Activated effector memory CD4-positive, alpha-beta T cell treated with anti-CD3 and anti-CD28 coated beads, Interleukin-2, amount 50 U/mL, for 16 hours (primary cell): Measurements from ENCODE around the gene HOXB7.
A peak's percentile ranks its signal among the peaks of the same experiment; 100 is the strongest.

Source experiments
- DNase-seq: peaks from one replicate; pipeline ENCODE4 v3.0.0-alpha.2; 2020

HOXB7 gene

DNA sequence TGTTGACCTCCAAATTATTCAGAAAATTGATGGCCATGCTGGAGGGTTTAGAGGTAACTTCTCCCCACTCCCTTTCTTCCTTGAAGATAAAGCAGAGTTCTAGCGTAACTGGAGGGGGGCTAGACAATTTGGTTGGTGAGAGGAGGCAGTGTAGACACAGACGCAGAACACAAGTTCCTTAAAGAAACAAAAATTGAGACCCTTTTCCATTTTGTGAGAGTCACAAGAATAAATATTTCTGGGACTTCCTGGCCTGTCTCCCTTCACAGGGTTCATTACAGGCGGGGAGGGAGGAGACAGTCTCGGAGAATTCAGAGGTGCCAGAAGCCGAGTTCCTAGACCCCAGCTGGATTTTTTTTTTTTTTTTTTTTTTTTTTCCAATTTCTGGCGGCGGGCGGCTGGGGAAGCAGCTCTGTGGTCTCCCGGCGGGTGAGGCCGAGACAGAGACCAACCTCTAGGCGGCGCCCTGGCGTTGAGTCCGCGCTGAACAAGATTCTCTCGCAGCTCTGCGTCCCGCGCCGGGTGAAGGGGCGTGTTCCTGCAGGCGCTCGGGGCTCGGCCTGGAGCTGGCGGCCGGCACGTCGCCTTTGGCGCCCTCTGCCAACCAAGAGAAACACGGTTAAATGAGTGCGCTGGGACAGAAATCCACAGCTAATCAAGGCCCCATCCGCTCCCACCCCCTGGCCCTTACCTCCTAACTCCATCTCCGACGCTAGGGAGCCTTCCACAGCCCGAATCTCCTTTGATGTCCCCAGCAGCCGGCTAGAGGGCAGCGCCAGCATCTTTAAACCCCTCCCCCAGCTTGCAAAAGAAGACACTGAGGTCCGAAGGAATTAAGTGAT, 25.6 kb upstream of the HOXB7 start:
- DNase-seq, result peak; percentile 88

DNA sequence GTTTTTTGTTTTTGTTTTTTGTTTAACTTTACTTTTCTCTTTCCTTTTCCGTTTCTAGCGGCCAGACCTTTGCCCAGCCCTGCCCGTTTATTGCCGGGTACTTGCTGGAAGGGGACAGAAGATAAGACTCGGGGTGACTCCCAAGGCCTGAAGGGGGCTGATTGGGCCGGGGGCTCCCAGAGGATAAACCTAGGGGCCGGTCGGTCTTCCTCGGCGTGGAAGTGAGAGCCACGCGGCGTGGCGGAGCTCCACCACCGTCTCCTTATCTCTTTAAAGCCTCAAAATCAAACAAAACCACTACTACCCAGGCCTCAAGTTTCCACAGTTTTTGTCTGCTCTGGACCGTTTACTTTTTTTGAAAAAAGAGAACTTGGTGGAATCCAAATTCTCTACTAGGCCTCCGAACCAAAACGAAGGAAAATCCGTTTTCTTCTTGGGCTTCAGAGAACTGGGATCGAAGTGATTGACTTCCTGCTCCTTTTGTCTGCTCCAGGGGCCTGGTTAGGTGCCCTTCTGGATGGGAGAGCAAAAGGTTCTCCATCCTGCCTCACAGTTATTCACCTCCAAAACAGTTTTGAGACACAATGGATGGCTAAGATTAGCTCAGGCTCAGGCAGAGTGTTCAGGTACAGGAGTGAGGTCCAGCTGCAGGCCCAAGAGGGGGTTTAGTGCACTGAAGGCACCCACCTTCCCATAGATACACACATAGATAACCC, 23.8 kb upstream of the HOXB7 start:
- DNase-seq, result peak; percentile 57

DNA sequence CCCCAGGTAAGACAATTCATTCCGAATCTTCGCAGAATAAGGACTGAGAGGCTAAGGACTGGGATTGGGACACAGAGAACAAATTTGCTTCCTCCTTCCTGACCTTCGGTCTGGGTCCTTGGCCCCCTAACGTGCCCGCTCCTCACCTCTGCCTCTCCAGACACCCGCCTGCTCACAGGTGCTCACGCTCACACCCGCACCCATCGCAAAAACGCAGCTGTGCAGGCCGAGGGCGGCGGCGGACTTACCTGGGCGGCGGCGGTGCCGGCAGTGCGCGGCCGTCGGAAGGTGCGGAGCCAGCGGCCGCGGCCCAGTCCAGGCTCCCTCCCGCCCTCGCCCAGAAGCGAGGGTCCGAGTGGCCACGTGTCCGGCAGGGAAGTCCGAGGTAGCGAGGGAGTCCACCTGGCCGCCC, 22.5 kb upstream of the HOXB7 start:
- peak; percentile 41 for DNase-seq

DNA sequence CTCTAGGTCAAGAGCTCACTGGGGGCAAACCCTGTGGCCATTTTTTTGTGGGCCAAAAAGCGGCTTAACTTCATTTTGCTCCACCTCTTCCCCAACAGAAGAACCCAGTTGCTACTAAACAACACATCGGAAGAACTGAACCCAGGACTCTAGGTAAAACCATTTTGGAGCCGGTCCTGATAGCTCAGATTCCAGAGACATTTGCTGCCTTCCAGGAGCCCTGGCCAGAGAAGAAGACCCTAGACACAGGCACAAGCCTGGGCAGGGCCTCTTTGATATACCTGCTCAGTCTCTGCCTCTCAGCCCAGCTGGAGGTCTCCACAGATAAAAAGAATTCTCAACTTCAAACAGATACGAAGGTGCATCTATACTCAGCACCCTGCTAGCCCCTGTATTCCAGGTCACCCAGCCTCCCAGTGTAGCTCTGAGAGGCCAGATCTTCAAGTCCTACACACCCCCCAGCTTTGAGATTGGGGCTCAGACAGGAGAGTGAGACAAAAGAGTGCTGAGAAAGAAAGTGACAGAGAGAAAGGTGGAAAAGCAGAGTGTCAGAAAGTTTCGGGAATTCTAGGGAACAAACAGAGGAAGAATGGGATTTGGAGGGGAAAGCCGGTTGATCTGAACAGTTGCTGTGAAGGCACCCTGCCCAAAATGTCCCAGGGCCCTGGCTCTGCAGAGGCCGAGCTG, 21.9 kb upstream of the HOXB7 start:
- peak; percentile 37 for DNase-seq

DNA sequence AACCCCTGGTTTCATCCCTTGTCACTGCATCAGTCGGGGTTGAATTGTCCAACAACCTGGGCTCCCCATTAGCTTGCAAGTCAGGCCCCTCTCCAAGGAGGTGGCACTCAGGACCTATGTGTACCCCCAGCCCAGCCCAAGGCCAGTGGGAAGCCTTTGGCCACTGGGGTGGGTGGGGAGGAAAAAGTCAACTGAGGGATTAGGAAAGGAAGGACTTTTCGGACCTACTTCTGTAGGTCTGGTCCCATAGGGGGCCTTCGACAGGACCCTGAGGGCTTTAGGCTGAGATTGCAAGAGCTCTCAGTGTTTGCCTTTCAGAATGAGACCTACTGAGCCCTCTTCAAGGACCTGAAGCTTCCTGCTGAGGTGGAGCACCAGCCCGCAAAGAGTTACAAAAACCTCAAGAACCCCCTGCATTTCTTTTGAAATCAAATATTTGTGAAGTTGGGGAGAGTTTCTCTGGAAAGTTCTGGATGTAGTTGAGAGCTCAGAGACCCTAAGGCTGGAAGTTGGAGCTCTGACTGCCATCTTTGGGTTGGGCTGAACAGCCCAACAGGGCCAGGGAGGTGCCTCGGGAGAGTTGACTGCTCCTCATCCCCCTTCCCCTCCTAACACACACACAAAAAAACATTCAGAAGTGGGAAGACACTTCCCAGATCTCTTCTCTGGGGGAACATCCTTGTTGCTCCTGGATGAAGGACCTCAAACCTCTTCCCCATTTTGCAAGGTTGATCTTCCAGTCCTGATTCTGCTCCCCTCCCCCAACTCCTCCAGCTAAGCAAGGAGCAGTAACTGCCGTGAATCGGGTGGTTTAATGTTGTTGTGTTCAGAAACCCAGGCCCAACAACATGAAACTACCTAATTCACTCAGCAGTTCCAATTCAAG, 21.1 kb upstream of the HOXB7 start:
- peak; percentile 39 for DNase-seq

DNA sequence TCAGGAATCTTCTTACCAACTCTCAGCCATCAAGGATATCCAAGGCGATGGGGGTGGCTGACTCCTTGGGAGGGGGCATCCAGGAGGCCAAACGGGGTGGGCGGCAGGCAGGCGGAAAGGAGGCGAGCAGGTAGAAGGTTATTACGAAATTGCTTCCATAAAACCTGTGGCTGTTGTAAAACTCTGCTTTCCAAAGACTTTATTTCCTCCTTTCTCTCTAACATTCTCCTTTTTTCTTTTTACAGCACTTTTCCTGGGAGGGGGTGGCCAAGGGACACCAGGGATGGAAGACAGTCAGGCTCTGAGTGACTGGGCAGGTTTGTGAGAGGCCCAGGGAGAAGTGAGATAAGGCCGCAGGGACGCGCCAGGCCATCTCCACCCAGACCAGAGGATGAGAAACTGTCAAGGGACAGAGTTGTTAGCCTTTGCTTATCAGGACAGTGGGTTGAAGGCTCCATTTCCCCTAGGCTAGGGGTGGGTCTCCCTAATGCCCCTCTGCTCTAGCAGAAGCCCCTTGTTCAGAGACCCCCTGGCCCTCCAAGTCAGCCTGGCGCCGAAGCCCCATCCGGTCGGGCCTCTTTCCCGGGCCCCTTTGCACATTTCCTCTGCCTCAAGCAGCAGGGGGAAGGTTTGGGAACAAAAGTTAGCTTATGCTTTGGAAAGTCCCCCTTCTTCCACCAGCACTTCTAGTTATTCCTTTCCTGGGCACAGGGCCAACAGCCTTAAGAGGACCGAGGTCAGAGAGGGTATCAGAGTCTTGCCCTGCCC, 20.3 kb upstream of the HOXB7 start:
- no peak for DNase-seq

DNA sequence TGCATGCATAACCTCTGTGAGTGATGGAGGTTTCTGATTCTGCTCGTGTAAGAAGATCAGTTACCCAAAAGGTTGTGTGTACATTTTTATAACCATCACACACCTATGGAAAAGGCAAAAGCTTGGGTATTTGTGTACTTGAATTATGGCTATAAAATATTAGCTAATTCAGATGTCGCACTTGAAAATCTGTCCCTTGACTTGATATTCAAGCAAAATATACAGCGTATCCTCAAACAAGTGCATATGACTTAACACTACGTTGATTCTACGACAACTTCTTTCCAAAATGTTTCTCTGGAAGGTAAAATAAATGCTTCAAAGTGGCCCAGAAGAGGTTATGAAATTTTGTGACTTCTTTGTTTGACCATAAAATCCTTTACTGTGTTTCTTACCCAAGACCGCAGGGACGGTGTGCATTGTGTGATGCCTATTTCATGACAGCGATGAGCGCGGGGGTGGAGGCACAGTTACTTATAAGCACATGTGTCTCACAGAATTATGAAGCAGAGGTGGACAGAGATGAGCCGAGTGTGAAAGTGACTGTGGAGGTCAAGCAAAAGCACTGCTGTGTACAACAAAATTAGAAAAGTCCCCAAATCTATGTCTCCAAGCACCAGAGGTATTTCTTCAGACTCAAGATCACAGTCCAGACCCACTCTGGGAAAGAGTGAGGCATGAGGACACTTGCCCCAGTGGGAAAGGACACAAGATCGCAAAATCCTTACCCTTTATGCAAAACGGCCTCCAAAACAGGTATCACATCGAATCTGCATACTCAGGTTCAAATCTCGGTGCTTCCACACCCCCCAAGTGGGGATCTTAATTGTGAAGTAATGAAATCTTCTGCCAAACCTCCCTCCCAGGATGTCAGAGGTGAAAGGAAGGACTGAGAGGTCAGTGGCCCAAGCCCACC, 19.4 kb upstream of the HOXB7 start:
- DNase-seq, result no peak

DNA sequence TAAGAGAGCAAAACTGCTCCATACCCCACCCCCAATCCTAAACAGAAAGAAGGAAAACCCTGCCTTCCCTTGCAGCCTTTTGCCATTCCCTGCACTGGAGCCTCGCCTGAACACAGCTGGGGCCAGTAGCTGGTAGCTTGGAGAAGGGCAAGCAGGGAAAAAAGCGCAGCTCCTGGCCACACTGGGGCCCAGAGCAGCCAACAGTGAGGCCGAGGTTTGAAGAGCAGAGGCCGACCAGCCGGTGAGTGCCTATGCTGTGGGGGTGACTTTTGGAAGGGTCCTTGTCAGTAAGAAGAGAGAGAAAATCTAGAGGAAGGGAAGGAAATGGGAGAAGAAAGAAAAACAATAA, 18.6 kb upstream of the HOXB7 start:
- DNase-seq, result no peak

DNA sequence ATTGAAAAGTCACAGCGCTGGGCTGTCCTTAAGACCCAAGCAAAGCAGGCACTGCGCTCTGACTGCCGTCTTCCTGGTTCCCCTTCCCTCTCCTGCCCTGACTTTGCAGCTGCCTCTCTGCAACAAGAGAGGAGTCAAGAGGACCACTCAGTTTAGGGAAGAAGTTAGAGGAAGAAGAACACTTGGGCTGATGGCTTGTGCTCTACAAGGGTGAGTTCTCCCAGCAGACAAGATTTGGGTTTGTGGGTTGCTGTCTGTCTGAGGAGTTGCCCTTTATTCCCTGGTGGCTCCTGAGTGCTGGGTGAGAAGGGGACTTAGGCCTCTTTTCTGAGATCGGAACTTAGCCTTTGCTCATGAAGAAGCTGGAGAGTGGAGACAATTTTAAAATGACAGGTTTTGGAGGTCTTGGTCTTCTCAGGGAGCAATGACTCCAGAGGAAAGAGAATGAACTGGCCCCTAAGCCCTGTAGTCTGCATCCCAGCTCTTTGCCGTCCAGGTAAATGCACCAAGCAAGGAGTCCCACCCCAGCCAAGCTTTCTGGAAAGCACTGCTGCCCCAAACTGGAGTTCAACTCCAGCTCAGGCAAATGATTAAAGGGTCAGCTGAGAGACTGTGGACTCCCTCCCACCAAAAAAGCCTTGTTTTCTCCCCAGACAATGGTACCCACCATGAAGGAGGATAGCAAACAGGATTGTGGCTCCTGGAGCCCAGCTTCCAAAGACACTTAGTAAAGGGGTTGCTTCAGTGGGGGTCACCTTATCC, 18.0 kb upstream of the HOXB7 start:
- DNase-seq, result no peak

DNA sequence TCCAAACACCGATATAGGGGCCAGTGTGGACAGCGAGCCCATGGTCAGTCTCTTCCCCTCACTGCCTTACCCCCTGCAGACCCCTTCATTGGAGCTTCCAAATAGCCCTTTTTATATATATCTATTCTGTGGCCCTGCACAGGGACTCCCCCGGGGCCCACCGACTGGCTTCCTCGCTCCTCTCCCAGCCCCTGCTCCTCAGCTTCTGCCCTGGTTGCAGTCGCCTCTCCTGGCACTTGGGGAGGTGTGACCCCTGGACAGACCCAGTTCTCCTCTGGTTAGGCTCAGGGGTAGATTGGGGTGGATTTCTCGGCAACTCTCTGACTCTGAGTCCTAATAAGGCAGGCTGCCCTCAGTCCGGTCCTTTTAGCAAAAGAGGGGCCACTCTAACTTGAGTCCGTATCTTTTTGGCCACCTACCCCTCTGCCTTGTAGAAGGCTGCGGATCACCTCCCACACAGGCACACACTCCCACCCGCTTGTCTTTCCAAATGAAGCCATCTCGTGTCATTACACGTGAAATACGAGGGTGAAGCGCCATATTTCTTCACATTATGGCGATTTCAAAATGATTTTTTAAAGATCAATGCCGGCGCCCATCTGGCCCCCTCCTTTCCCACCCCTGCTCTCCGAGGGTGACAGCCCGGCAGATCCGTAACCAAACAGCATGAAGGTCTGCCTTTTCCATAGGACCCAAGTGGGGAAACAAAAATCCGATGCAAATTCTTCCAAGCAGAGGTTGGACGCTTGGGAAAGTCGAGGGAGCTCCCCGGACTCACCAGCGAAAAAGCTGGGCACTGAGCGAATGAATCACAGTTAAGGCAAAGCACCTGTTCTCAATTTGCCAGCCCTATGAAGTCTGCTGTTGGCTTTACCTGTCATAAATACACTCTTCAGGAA, 17.1 kb upstream of the HOXB7 start:
- DNase-seq, result no peak

DNA sequence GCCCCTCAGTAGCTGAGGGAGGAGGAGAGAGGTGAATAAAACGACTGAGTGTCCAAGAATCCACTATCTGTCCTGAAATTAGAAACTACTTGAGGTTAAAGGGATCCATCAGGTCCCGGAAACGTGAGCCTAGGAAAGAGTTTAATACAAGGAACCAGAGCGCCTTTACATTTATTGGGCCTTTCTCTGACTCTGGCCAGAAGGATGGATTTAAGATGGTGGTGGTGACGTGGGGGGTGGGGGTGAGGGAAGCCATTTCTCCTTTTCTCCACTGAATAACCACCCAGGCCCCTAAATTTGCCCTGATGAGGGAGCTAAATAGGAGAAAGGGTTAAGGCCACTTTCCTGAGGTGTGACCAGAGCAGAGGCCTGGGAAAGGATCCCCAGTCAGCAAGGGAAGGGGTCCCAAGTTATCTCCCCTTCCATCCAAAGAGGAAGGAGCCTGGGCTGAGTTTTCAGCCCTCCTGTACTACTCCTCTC, 16.3 kb upstream of the HOXB7 start:
- no peak for DNase-seq

DNA sequence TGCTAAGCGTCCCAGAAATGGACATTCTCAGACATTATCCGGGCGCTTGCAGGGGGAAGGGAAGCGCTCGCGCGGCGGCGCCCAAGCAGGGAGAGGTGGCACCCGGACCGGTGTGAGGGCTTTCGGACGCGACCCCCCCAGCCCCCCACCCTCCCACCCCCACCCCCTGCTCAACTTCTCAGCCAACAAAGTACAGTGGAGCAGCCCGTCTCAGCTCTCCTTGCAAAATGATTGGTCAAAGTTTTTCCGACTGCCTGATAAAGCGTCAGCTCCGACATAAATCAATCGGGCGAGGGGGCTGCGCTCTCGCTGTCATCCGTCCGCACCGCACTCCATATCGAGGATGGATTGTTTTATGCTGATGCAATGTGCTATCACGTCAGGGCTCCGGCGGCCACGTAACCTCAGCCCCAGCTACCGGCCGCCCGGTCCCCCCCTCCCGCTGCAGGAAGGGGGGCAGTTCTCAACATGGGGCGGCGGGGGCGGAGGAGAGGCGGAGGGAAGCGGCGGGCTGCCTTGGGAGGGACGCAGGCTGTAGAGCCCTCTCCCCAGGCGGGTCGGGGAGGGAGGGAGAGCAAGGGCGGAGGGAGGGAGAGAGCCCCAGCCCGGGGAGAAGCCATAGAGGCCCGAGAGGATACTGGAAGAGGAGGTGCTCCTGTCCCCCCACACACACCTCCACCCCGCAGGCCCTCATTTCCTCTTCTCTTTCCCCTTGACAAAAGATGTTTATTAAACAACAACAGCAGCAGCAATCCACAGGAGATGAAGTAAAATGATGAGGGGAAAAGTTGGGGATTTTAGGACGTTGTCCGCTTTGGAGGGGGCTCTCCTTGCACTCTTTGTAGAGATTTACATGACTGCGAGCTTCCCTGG, 15.7 kb upstream of the HOXB7 start, which contains the start of gene HOXB9:
Gene HOXB9, minus strand, starts transcription at position 114 of the 873 bp plus-strand sequence. Its CDS starts 89 bp downstream, at position 25.
- peak; percentile 82 for DNase-seq

DNA sequence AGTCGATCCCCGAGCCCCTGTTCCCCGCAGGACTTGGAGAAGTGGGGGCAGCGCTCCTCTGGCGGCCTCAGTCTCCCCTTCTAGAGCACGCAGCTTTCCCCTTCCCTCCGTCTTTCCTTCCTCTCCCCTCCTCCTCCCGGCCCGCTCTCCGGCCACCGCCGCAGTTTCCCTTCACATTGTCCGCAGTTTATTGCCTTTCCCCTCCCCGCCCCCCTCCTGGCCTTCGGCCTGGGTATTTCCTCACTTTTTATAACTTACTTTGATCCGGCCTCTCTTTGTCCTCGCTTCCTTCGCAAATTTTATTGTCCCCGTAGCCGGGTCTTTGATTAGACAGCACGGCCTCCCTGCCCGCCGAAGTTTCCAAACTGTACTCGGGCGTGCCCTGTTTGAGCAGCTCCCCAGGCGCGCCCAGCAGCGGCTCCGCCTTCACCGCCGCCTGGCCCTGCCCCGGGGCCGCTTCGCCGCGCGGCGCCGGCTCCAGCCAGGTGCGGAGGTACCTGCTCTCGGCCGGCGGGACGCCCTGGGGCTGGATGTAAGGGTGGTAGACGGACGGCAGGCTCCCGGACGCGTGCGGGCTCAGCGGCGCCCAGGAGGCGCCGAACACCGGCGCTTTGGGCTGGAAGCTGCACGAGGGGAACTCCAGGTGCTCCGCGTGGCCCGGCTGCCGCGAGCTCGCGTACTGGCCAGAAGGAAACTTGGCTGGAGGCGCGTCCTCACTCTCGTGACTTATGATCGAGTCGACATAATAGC, 14.9 kb upstream of the HOXB7 start:
- DNase-seq, result peak; percentile 78

DNA sequence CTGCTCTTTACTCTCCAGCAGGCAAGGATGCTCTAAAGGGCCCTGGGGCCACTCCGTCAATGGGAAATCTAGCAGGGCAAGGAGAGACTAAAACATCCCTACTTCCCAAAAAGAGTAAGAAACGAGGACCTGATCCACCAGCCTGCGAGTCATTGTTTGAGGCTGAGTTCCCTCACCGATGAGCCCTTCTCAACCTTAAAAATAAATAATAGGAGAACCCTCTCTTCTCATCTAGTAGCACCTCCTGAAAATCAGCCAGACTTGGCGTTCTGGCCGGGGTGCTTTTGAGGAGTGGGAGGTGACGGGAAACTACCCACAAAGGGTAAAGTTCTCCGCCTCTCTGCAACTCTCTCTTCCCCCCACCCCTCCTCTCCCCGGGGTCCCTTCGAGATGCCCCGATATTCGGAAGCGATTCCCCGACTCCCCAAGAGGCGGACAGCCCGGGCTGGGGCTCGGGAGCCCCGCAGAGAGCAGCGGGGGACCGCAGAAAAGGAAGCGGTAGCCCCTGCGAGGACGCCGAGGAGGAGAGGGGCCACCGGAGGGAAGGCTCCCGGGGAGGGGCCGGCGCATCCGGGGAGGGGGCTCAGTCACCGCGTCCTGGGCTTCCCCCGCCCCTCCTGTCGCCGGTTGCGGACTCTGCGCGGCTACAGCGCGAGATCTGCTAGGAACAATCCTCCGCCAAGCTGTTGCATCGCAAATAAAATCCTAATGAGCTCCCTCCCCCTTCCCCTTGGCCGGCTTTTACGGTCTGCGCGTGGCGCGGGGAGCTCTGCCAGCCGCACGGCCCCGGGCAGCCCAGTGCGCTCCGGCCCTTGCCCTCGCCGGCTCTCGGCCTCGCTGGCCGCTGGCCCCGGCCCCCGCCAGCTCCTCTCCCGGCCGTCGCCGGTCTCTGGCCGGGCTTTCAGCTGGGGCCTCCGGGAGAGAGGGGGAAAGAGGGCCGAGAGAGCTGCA, 14.0 kb upstream of the HOXB7 start:
- DNase-seq, result peak; percentile 71

DNA sequence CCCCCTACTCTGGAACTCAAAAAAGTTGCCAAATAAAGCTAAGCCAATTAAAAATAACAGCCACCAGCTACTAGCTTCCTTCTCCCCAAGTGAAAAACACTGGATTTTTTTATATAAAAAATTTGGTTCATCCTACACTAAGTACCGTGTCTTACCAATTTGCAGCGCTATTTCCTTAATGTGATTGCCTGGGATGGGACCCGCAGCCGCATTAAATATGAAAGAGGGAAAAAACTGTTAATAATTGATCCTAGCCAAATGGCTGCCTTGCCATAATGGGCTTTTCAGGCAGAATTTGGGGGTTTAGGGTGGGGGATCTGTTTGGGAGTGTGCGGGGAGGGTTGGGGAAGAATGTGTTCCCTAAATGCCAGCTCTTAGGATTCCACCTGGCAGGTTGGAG, 13.3 kb upstream of the HOXB7 start:
- DNase-seq, result no peak

DNA sequence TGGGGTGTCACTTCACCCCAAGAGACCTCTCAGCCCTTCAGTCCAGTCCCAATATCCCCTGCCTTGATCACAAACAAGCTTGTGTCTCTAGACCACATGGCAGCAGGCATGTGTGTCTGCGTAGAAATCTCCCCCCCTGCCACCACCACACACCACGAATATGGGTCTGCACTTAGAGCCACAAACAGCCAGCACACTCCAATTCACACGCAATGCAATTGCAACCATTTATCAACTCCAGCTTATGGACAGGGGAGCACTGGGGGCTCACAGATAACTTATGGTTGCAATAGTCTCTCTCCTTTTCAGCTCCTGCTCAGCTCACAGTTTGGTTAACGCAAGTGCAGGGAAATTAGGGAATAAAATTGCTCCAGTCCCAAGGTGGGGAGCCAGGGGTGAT, 12.8 kb upstream of the HOXB7 start:
- DNase-seq, result no peak
